HepG2 (cell line): Measurements from ENCODE around the gene AGMO. TPM values are rescaled to one million over a fixed set of nuclear protein-coding genes. Genes with fewer than 3 reads are reported as not detected.

ENCODE experiments used
- ATAC-seq: fragments of 200-7000 bp; cut with Tn5 transposase; 3 replicates; pipeline ENCODE4 v1.9.1; 2020; ENCODE audit warnings: mild to moderate bottlenecking, moderate library complexity
- BruUV-seq: library from RNA; stranded (reverse); fragments of 400-500 nt; replicated peaks from 2 replicates; lab custom pipeline; 2021; lab: Mats Ljungman, UMichigan
- CTCF ChIA-PET: fragments of 300-600 bp; formaldehyde crosslinking; extraction: SDS; loops from one replicate; lab custom pipeline; 2021; ENCODE audit warnings: low total read pairs, inconsistent platforms, low intra/inter-chr PET ratio; lab: Yijun Ruan, JAX
- POLR2A ChIA-PET: fragments of 350-600 bp; sonication (Branson Sonifier 250); formaldehyde crosslinking; loops from one replicate; lab custom pipeline; 2020; ENCODE audit warnings: antibody characterized with exemption, inconsistent platforms; lab: Yijun Ruan, JAX
- DNase-seq: peaks from one replicate; pipeline ENCODE4 v3.0.0-alpha.2; 2015; ENCODE audit warnings: low spot score
- FAIRE-seq: peaks from 3 replicates; lab custom pipeline; 2011; peaks lifted over from hg19 to GRCh38; lab: Jason Lieb, UNC
- H2AFZ ChIP-seq: one replicate; pipeline ENCODE4 v1.6.1; 2011; ENCODE audit warnings: low read length, inconsistent platforms
- H3K27ac ChIP-seq: fragments of 300-600 bp; 3 replicates; pipeline ENCODE4 v1.8.0; 2011; ENCODE audit warnings: mixed run types, mild to moderate bottlenecking, mixed read lengths, low read length, inconsistent platforms; ENCODE audit not compliant: insufficient read depth; ENCODE audit errors: extremely low read length
- H3K27me3 ChIP-seq, 2 experiments: fragments of 200-600 bp in 1 of 2; 2 replicates in 1 of 2; 3 replicates in 1 of 2; pipeline versions ENCODE4 v1.6.0 to v1.8.0; 2011; ENCODE audit warnings: low read length in 2 of 2, mild to moderate bottlenecking in 2 of 2, moderate library complexity in 2 of 2, inconsistent platforms in 1 of 2; ENCODE audit not compliant: insufficient read depth in 2 of 2, control insufficient read depth in 1 of 2
- H3K36me3 ChIP-seq, 2 experiments: fragments of 200-600 bp in 1 of 2; replicated peaks in 1 of 2; 2 replicates in 1 of 2; 3 replicates in 1 of 2; pipeline versions ENCODE4 v1.5.1 to v1.8.0; 2011; ENCODE audit warnings: low read length in 2 of 2, inconsistent platforms in 1 of 2; ENCODE audit not compliant: insufficient read depth in 2 of 2, control insufficient read depth in 1 of 2
- H3K4me1 ChIP-seq: 2 replicates; pipeline ENCODE4 v1.5.1; 2012; ENCODE audit warnings: low read length, inconsistent platforms; ENCODE audit not compliant: insufficient read depth
- H3K4me2 ChIP-seq: 2 replicates; pipeline ENCODE4 v1.6.0; 2011; ENCODE audit warnings: low read depth, low read length, inconsistent platforms
- H3K4me3 ChIP-seq, 3 experiments: fragments of 200-600 bp in 1 of 3; sonication (generic), shearing (Covaris generic) in 1 of 3; replicated peaks in 1 of 3; 2 replicates each; pipeline ENCODE4 v1.5.1; 2011 to 2016; ENCODE audit warnings: low read length in 3 of 3, inconsistent platforms in 2 of 3, low read depth in 2 of 3, mild to moderate bottlenecking in 2 of 3, control low read depth in 1 of 3, mixed read lengths in 1 of 3; ENCODE audit not compliant: insufficient read depth in 1 of 3
- H3K79me2 ChIP-seq: one replicate; pipeline ENCODE4 v1.6.1; 2011; ENCODE audit warnings: low read length, inconsistent platforms; ENCODE audit not compliant: insufficient read depth
- H3K9ac ChIP-seq: 2 replicates; pipeline ENCODE4 v1.6.0; 2011; ENCODE audit warnings: mild to moderate bottlenecking, low read depth, low read length, inconsistent platforms; ENCODE audit not compliant: insufficient read depth
- H3K9me3 ChIP-seq: 2 replicates; pipeline ENCODE4 v1.5.1; 2012; ENCODE audit warnings: mild to moderate bottlenecking, low read length
- H4K20me1 ChIP-seq: 2 replicates; pipeline ENCODE4 v1.6.0; 2011; ENCODE audit warnings: inconsistent platforms, mild to moderate bottlenecking, low read length, moderate library complexity; ENCODE audit not compliant: insufficient read depth
- ELK4 ChIP-seq: sonication (generic); formaldehyde crosslinking; IDR thresholded peaks from 2 replicates; pipeline ENCODE4 v1.9.0; 2021; ENCODE audit warnings: missing genetic modification reagents, borderline replicate concordance
- FOXC1 ChIP-seq: sonication (generic); formaldehyde crosslinking; IDR thresholded peaks from 2 replicates; pipeline ENCODE4 v1.8.0; 2022; ENCODE audit warnings: mild to moderate bottlenecking, missing genetic modification reagents, borderline replicate concordance
- MED13 ChIP-seq: sonication (generic); formaldehyde crosslinking; IDR thresholded peaks from 2 replicates; pipeline ENCODE4 v1.5.0; 2020; ENCODE audit warnings: missing genetic modification reagents
- NKX3-1 ChIP-seq: sonication (generic); formaldehyde crosslinking; IDR thresholded peaks from 2 replicates; pipeline ENCODE4 v1.5.0; 2020; ENCODE audit warnings: missing genetic modification reagents
- NR2F1 ChIP-seq, 2 experiments: fragments of 450-650 bp in 1 of 2; formaldehyde crosslinking in 1 of 2; IDR thresholded peaks; 2 replicates each; pipeline versions ENCODE4 v1.5.0 to v1.6.1; 2016 to 2020; ENCODE audit warnings: mild to moderate bottlenecking in 1 of 2, missing compliant biosample characterization in 1 of 2, missing genetic modification reagents in 1 of 2, moderate library complexity in 1 of 2
- POLR2A ChIP-seq, 2 experiments: IDR thresholded peaks; 2 replicates each; pipeline ENCODE4 v1.6.1; 2011; ENCODE audit warnings: low read depth in 2 of 2, low read length in 2 of 2, mild to moderate bottlenecking in 1 of 2, moderate library complexity in 1 of 2; ENCODE audit not compliant: insufficient read depth in 1 of 2
- SIN3A ChIP-seq: IDR thresholded peaks from 2 replicates; pipeline ENCODE4 v1.6.1; 2011; ENCODE audit warnings: low read depth, mild to moderate bottlenecking, control low read depth, low read length, borderline replicate concordance
- TAF1 ChIP-seq: sonication (generic); formaldehyde crosslinking; IDR thresholded peaks from 2 replicates; pipeline ENCODE4 v1.4.0; 2020; ENCODE audit warnings: missing genetic modification reagents
- TBP ChIP-seq: sonication (generic); formaldehyde crosslinking; IDR thresholded peaks from 2 replicates; pipeline ENCODE4 v1.5.0; 2020; ENCODE audit warnings: missing genetic modification reagents
- ZNF253 ChIP-seq: sonication (generic); formaldehyde crosslinking; IDR thresholded peaks from 2 replicates; pipeline ENCODE4 v1.8.0; 2022; ENCODE audit warnings: mild to moderate bottlenecking, missing genetic modification reagents, borderline replicate concordance
- ZNF354B ChIP-seq: sonication (generic); formaldehyde crosslinking; IDR thresholded peaks from 2 replicates; pipeline ENCODE4 v1.8.0; 2022; ENCODE audit warnings: mild to moderate bottlenecking, missing genetic modification reagents
- ZNF496 ChIP-seq: sonication (generic); formaldehyde crosslinking; IDR thresholded peaks from 2 replicates; pipeline ENCODE4 v1.8.1; 2023; ENCODE audit warnings: mild to moderate bottlenecking, moderate library complexity, missing genetic modification reagents; ENCODE audit not compliant: insufficient replicate concordance
- ZNF513 ChIP-seq: sonication (generic); formaldehyde crosslinking; conservative IDR thresholded peaks from 2 replicates; pipeline ENCODE4 v1.5.0; 2020; ENCODE audit warnings: missing genetic modification reagents
- ZNF543 ChIP-seq: sonication (generic); formaldehyde crosslinking; IDR thresholded peaks from 2 replicates; pipeline ENCODE4 v1.4.0; 2020; ENCODE audit warnings: mild to moderate bottlenecking, missing genetic modification reagents
- ZNF784 ChIP-seq: sonication (generic); formaldehyde crosslinking; IDR thresholded peaks from 2 replicates; pipeline ENCODE4 v1.5.1; 2020; ENCODE audit warnings: missing genetic modification reagents, mild to moderate bottlenecking, borderline replicate concordance
- WGBS: methylation state at CpG from one replicate; pipeline ENCODE4 v1.1.6; 2017; ENCODE audit warnings: low lambda C conversion rate; 5-methylcytosine and 5-hydroxymethylcytosine counted together
- in situ Hi-C: cut with HindIII; loops from 2 replicates; pipeline ENCODE4 v1.10.0; 2017; ENCODE audit warnings: low pct_unique_long_range_greater_than_20kb; ENCODE audit not compliant: extremely low pct_ligation_motif_present
- intact Hi-C: fragments of 100-400 bp; cut with micrococcal nuclease; formaldehyde crosslinking; loops from one replicate; pipeline ENCODE4 v1.10.0; 2022; ENCODE audit not compliant: unreplicated experiment
- polyA plus RNA-seq, 8 experiments: library from polyadenylated mRNA; depleted of rRNA in 3 of 8; stranded (reverse) in 7 of 8; unstranded in 1 of 8; fragments of >200 nt; fragmentation: Illumina TruSeq in 4 of 8; extraction: Trizol in 4 of 8; gene quantifications; 2 replicates each; pipeline versions ENCODE4 v1.2.1 to v1.2.3, GENCODE V29; 2011 to 2016; ENCODE audit warnings: low read depth in 4 of 8, missing spikeins in 1 of 8, mixed read lengths in 1 of 8; ENCODE audit not compliant: insufficient read depth in 1 of 8
- total RNA-seq, 5 experiments: library from RNA; depleted of rRNA; stranded (reverse); fragments of >200 nt; fragmentation: Illumina TruSeq; extraction: Trizol; gene quantifications; 2 replicates each; pipeline ENCODE4 v1.2.3, GENCODE V29; 2016; ENCODE audit warnings: low read depth in 1 of 5

The AGMO gene
- total and polyA plus RNA-seq, 2 of the 13 experiments (the other 11 are each of a cell fraction or from before 2014, with no cell fraction given), result 0.22 to 0.50 TPM

GRCh38 chr7:15433151-15433550 lies 128.7 kb downstream of the AGMO start:
- no peak overlapping the region for H3K9ac ChIP-seq
- H2AFZ ChIP-seq, result no peak overlapping the region
- no peak overlapping the region for H3K27ac ChIP-seq
- H3K27me3 ChIP-seq, result no peaks in the 10 kb centered on the region
- no peaks in the 10 kb centered on the region for H3K79me2 ChIP-seq
- no TSS peak for BruUV-seq
- ATAC-seq (no peak), DNase-seq (no peak), FAIRE-seq (no peak)
- WGBS, result 0% methylated on average over 1 of the region's 1 CpG
- in situ Hi-C loops, result no loop called here
- H3K36me3 ChIP-seq, result no peaks in the 10 kb centered on the region
- peaks cover 74% of the 10 kb centered on the region for H3K9me3 ChIP-seq
- intact Hi-C loops, result no loop called here
- H3K4me3 ChIP-seq, result no peak overlapping the region
- POLR2A ChIA-PET, result no interaction called here
- H4K20me1 ChIP-seq, result no peaks in the 10 kb centered on the region
- CTCF ChIA-PET, result no interaction called here
- TF ChIP-seq NKX3-1 (CRISPR knock-in tag) (no peak), ZNF513 (CRISPR knock-in tag) (no peak), POLR2A (IDR thresholded peaks at IDR 0.05; ENCODE audit: insufficient read depth in 1 of 2, low read depth in 2 of 2, low read length in 2 of 2) (no peak), ZNF496 (CRISPR knock-in tag) (no peak), ELK4 (CRISPR knock-in tag) (no peak), TAF1 (CRISPR knock-in tag) (no peak), ZNF543 (CRISPR knock-in tag) (no peak), SIN3A (no peak), MED13 (CRISPR knock-in tag) (no peak), ZNF784 (CRISPR knock-in tag) (no peak), ZNF253 (no peak), FOXC1 (CRISPR knock-in tag) (no peak), NR2F1 (CRISPR knock-in tag; IDR thresholded peaks at IDR 0.05) (no peak), TBP (CRISPR knock-in tag) (no peak), ZNF354B (no peak)
- H3K4me1 ChIP-seq, result no peaks in the 10 kb centered on the region
- no peak overlapping the region for H3K4me2 ChIP-seq
